ENCODE measurements around the gene ODC1.

DNA sequence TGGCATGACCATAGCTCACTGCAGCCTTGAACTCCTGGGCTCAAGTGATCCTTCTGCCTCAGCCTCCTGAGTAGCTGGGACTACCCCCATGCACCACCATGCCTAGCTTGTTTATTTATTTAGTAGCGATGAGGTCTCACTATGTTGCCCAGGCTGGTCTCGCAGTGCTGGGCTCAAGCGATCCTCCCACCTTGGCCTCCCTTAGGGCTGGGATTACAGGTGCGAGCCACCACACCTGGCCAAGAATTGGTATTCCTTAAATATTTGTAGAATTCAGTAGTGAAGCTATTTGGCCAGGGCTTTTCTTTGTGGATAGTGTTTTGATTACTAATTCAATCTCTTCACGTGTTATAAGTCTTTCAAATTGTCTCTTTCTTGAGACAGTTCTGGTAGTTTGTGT is 56.0 kb downstream of the ODC1 start:
- TF ChIP-seq, protein P1, sequence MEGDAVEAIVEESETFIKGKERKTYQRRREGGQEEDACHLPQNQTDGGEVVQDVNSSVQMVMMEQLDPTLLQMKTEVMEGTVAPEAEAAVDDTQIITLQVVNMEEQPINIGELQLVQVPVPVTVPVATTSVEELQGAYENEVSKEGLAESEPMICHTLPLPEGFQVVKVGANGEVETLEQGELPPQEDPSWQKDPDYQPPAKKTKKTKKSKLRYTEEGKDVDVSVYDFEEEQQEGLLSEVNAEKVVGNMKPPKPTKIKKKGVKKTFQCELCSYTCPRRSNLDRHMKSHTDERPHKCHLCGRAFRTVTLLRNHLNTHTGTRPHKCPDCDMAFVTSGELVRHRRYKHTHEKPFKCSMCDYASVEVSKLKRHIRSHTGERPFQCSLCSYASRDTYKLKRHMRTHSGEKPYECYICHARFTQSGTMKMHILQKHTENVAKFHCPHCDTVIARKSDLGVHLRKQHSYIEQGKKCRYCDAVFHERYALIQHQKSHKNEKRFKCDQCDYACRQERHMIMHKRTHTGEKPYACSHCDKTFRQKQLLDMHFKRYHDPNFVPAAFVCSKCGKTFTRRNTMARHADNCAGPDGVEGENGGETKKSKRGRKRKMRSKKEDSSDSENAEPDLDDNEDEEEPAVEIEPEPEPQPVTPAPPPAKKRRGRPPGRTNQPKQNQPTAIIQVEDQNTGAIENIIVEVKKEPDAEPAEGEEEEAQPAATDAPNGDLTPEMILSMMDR (optimal IDR thresholded peaks at IDR 0.05 in 1 of 3, IDR thresholded peaks at IDR 0.05 in 1 of 3, conservative IDR thresholded peaks at IDR 0.05 in 1 of 3; ENCODE audit: extremely low read depth in 1 of 3, insufficient read depth in 2 of 3, low read length in 3 of 3) = no peak
- TF ChIP-seq EZH2 (IDR thresholded peaks at IDR 0.05; ENCODE audit: low read length) = no peak
